H1 (cell line): ENCODE data around the gene MYNN. TPM values are rescaled to one million over a fixed set of nuclear protein-coding genes. Genes with fewer than 3 reads are reported as not detected.

Experiments
- CTCF ChIA-PET: fragments of 300-600 bp; sonication (Branson Sonifier 250); formaldehyde crosslinking; loops from one replicate; lab custom pipeline; 2021; ENCODE audit not compliant: partially characterized antibody; lab: Charles Lee
- POLR2A ChIA-PET: fragments of 300-600 bp; sonication (Branson Sonifier 250); formaldehyde crosslinking; loops from one replicate; lab custom pipeline; 2021; ENCODE audit warnings: inconsistent platforms; ENCODE audit not compliant: partially characterized antibody; lab: Charles Lee
- DNase-seq, 2 experiments: peaks; one replicate each; pipeline versions ENCODE4 v3.0.0 to v3.0.0-alpha.2; 2010 to 2022; ENCODE audit warnings: low spot score in 2 of 2, low read depth in 1 of 2, mixed read lengths in 1 of 2
- FAIRE-seq: peaks from 2 replicates; lab custom pipeline; 2011; peaks lifted over from hg19 to GRCh38; lab: Jason Lieb, UNC
- H2AFZ ChIP-seq: 2 replicates; pipeline ENCODE4 v1.8.1; 2012; ENCODE audit warnings: low read length, inconsistent platforms
- H2AK5ac ChIP-seq: 2 replicates; pipeline ENCODE4 v1.6.1; 2013; ENCODE audit warnings: low read depth, low read length
- H2BK120ac ChIP-seq: replicated peaks from 2 replicates; pipeline ENCODE3; 2013; ENCODE audit warnings: low read depth, low read length, inconsistent platforms
- H2BK12ac ChIP-seq: 2 replicates; pipeline ENCODE4 v1.6.1; 2013; ENCODE audit warnings: low read depth, low read length
- H2BK15ac ChIP-seq: 2 replicates; pipeline ENCODE4 v1.6.1; 2013; ENCODE audit warnings: low read length
- H2BK20ac ChIP-seq: 2 replicates; pipeline ENCODE4 v1.6.1; 2013; ENCODE audit warnings: low read length
- H2BK5ac ChIP-seq: 2 replicates; pipeline ENCODE4 v1.6.1; 2013; ENCODE audit warnings: low read depth, low read length
- H3K14ac ChIP-seq: 2 replicates; pipeline ENCODE4 v1.6.1; 2013; ENCODE audit warnings: inconsistent platforms; ENCODE audit not compliant: insufficient read length
- H3K18ac ChIP-seq: 2 replicates; pipeline ENCODE4 v1.6.1; 2013; ENCODE audit warnings: low read length; ENCODE audit errors: extremely low read depth
- H3K23ac ChIP-seq: 2 replicates; pipeline ENCODE4 v1.6.1; 2013; ENCODE audit warnings: inconsistent platforms; ENCODE audit not compliant: insufficient read length
- H3K23me2 ChIP-seq: 2 replicates; pipeline ENCODE4 v1.6.1; 2013; ENCODE audit warnings: low read depth, low read length
- H3K27ac ChIP-seq: 2 replicates; pipeline ENCODE4 v1.6.1; 2011; ENCODE audit warnings: low read depth, low read length, inconsistent platforms
- H3K27me3 ChIP-seq, 4 experiments: replicated peaks in 1 of 4; 1 replicate in 1 of 4; 2 replicates in 3 of 4; pipeline versions ENCODE4 v1.6.1 to v1.8.1; 2011 to 2013; ENCODE audit warnings: low read length in 3 of 4, mild to moderate bottlenecking in 3 of 4, inconsistent platforms in 2 of 4, mixed read lengths in 2 of 4, moderate library complexity in 1 of 4; ENCODE audit not compliant: control insufficient read depth in 3 of 4, insufficient read depth in 3 of 4; ENCODE audit errors: extremely low read depth in 1 of 4
- H3K36me3 ChIP-seq, 4 experiments: 2 replicates each; pipeline versions ENCODE4 v1.6.1 to v1.8.1; 2011 to 2013; ENCODE audit warnings: mild to moderate bottlenecking in 4 of 4, low read length in 3 of 4, moderate library complexity in 2 of 4, control low read depth in 1 of 4, inconsistent platforms in 1 of 4; ENCODE audit not compliant: insufficient read depth in 4 of 4, control insufficient read depth in 2 of 4
- H3K4ac ChIP-seq: replicated peaks from 2 replicates; pipeline ENCODE3; 2013; ENCODE audit warnings: low read length, low read depth, mixed read lengths, inconsistent platforms; ENCODE audit not compliant: insufficient read length
- H3K4me1 ChIP-seq, 4 experiments: replicated peaks in 1 of 4; 1 replicate in 1 of 4; 2 replicates in 3 of 4; pipeline versions ENCODE4 v1.6.1 to v1.8.1; 2011 to 2013; ENCODE audit warnings: low read length in 3 of 4, inconsistent platforms in 2 of 4, mixed read lengths in 1 of 4; ENCODE audit not compliant: insufficient read depth in 4 of 4, control insufficient read depth in 3 of 4
- H3K4me2 ChIP-seq, 2 experiments: 2 replicates each; pipeline versions ENCODE4 v1.6.1 to v1.8.1; 2011 to 2013; ENCODE audit warnings: low read depth in 2 of 2, low read length in 2 of 2, control low read depth in 1 of 2, inconsistent platforms in 1 of 2, mild to moderate bottlenecking in 1 of 2; ENCODE audit not compliant: insufficient read depth in 1 of 2
- H3K4me3 ChIP-seq, 4 experiments: fragments of 200-600, 300-600 bp in 1 of 4; sonication (generic), shearing (Covaris generic), sonication (Bioruptor Twin) in 1 of 4; 2 replicates each; pipeline versions ENCODE4 v1.5.1 to v1.8.1; 2011 to 2016; ENCODE audit warnings: low read length in 4 of 4, low read depth in 3 of 4, control low read depth in 2 of 4, inconsistent platforms in 2 of 4, mild to moderate bottlenecking in 2 of 4, mixed read lengths in 1 of 4, moderate library complexity in 1 of 4; ENCODE audit not compliant: insufficient read depth in 2 of 4; ENCODE audit errors: extremely low read depth in 1 of 4
- H3K56ac ChIP-seq: replicated peaks from 2 replicates; pipeline ENCODE3; 2013; ENCODE audit warnings: low read depth, mild to moderate bottlenecking, mixed read lengths, low read length, inconsistent platforms; ENCODE audit not compliant: insufficient read length
- H3K79me1 ChIP-seq: 2 replicates; pipeline ENCODE4 v1.6.1; 2013; ENCODE audit warnings: low read depth, low read length, control low read depth
- H3K79me2 ChIP-seq, 2 experiments: 2 replicates each; pipeline versions ENCODE4 v1.6.1 to v1.8.1; 2012 to 2013; ENCODE audit warnings: low read length in 2 of 2, mild to moderate bottlenecking in 2 of 2, inconsistent platforms in 1 of 2; ENCODE audit not compliant: insufficient read depth in 2 of 2, control insufficient read depth in 1 of 2
- H3K9ac ChIP-seq, 4 experiments: replicated peaks in 1 of 4; 1 replicate in 1 of 4; 2 replicates in 3 of 4; pipeline versions ENCODE4 v1.6.1 to v1.8.1; 2011 to 2013; ENCODE audit warnings: low read depth in 3 of 4, low read length in 3 of 4, control low read depth in 2 of 4, mild to moderate bottlenecking in 2 of 4, moderate library complexity in 2 of 4, inconsistent platforms in 1 of 4; ENCODE audit errors: extremely low read depth in 1 of 4
- H3K9me3 ChIP-seq, 2 experiments: 2 replicates each; pipeline versions ENCODE4 v1.6.1 to v1.8.1; 2012 to 2013; ENCODE audit warnings: mild to moderate bottlenecking in 2 of 2, moderate library complexity in 2 of 2, control low read depth in 1 of 2, inconsistent platforms in 1 of 2, low read depth in 1 of 2, low read length in 1 of 2, mixed read lengths in 1 of 2; ENCODE audit not compliant: insufficient read depth in 2 of 2
- H4K20me1 ChIP-seq, 2 experiments: replicated peaks in 1 of 2; 2 replicates each; pipeline versions ENCODE3 to v1.8.1; 2011 to 2013; ENCODE audit warnings: inconsistent platforms in 2 of 2, low read length in 2 of 2, mild to moderate bottlenecking in 1 of 2; ENCODE audit not compliant: insufficient read depth in 2 of 2, control insufficient read depth in 1 of 2
- H4K5ac ChIP-seq: 2 replicates; pipeline ENCODE4 v1.6.1; 2013; ENCODE audit warnings: low read length, low read depth, mixed read lengths, inconsistent platforms; ENCODE audit not compliant: insufficient read length
- H4K8ac ChIP-seq: 2 replicates; pipeline ENCODE4 v1.8.0; 2013; ENCODE audit warnings: mild to moderate bottlenecking, moderate library complexity, low read length, inconsistent platforms; ENCODE audit not compliant: insufficient read depth; ENCODE audit errors: extremely low read depth
- H4K91ac ChIP-seq: replicated peaks from 2 replicates; pipeline ENCODE3; 2013; ENCODE audit warnings: low read length, mixed read lengths, inconsistent platforms; ENCODE audit not compliant: insufficient read length
- BRCA1 ChIP-seq: IDR thresholded peaks from 2 replicates; pipeline ENCODE4 v1.6.1; 2012; ENCODE audit warnings: low read depth, low read length, improper control_type of control experiment
- CBX5 ChIP-seq: fragments of 300-800, 300-1000 bp; sonication (generic); IDR thresholded peaks from 2 replicates; pipeline ENCODE4 v1.7.1; 2016; ENCODE audit warnings: antibody characterized with exemption, low read length, low read depth
- EZH2 ChIP-seq: fragments of 200-600 bp; sonication (generic); IDR thresholded peaks from 2 replicates; pipeline ENCODE4 v1.7.1; 2012; ENCODE audit warnings: low read depth, mild to moderate bottlenecking, moderate library complexity, low read length, inconsistent platforms; ENCODE audit not compliant: severe bottlenecking
- GABPA ChIP-seq: IDR thresholded peaks from 2 replicates; pipeline ENCODE4 v1.6.1; 2011; ENCODE audit warnings: mild to moderate bottlenecking, low read length, moderate library complexity, borderline replicate concordance; ENCODE audit not compliant: insufficient read depth
- MAX ChIP-seq: IDR thresholded peaks from 2 replicates; pipeline ENCODE4 v1.6.1; 2012; ENCODE audit warnings: inconsistent platforms
- NRF1 ChIP-seq: IDR thresholded peaks from 2 replicates; pipeline ENCODE4 v1.6.1; 2011; ENCODE audit warnings: mild to moderate bottlenecking, low read depth, low read length, improper control_type of control experiment
- POLR2AphosphoS5 ChIP-seq: IDR thresholded peaks from 2 replicates; pipeline ENCODE4 v1.6.1; 2011; ENCODE audit warnings: low read depth, low read length
- RXRA ChIP-seq: IDR thresholded peaks from 2 replicates; pipeline ENCODE4 v1.6.1; 2011; ENCODE audit warnings: low read depth, mild to moderate bottlenecking, low read length, moderate library complexity; ENCODE audit not compliant: insufficient read depth
- SIRT6 ChIP-seq: IDR thresholded peaks from one replicate; pipeline ENCODE4 v1.7.1; 2012; ENCODE audit warnings: low read length, inconsistent platforms
- SIX5 ChIP-seq: IDR thresholded peaks from 2 replicates; pipeline ENCODE4 v1.6.1; 2011; ENCODE audit warnings: mild to moderate bottlenecking, low read depth, low read length
- SRF ChIP-seq: IDR thresholded peaks from 2 replicates; pipeline ENCODE4 v1.6.1; 2011; ENCODE audit warnings: mild to moderate bottlenecking, low read depth, low read length, moderate library complexity
- TCF12 ChIP-seq: IDR thresholded peaks from 2 replicates; pipeline ENCODE4 v1.6.1; 2011; ENCODE audit warnings: low read depth, mild to moderate bottlenecking, low read length
- YY1 ChIP-seq: IDR thresholded peaks from 2 replicates; pipeline ENCODE4 v1.6.1; 2011; ENCODE audit warnings: low read depth, mild to moderate bottlenecking, low read length
- WGBS, 2 experiments: shearing (Covaris generic) in 1 of 2; methylation state at CpG; one replicate each; pipeline versions ENCODE4 v1.1.6 to v1.1.7; 2013 to 2015; ENCODE audit warnings: low lambda C conversion rate in 2 of 2, mixed read lengths in 2 of 2, inconsistent platforms in 1 of 2, low coverage in 1 of 2, missing lambda C conversion rate in 1 of 2; ENCODE audit not compliant: insufficient replicate concordance in 2 of 2, insufficient coverage in 1 of 2, insufficient read length in 1 of 2; ENCODE audit errors: extremely low coverage in 1 of 2, missing lambda C conversion rate in 1 of 2; 5-methylcytosine and 5-hydroxymethylcytosine counted together
- polyA plus RNA-seq, 7 experiments: library from polyadenylated mRNA; depleted of rRNA in 3 of 7; stranded (reverse) in 5 of 7; unstranded in 2 of 7; fragments of >200 nt in 5 of 7; fragments of 200-250 nt in 2 of 7; gene quantifications; 1 replicate in 5 of 7; 2 replicates in 1 of 7; 4 replicates in 1 of 7; pipeline versions ENCODE4 v1.2.1 to v1.2.3, GENCODE V29; 2011 to 2013; ENCODE audit warnings: missing spikeins in 2 of 7, mixed read lengths in 2 of 7
- total RNA-seq: library from RNA; stranded (reverse); fragmentation: NEBNext Ultra II Directional; extraction: Animal tissue kit (Norgen Biotek cat#: 25700); gene quantifications from 2 replicates; pipeline ENCODE4 v1.2.1, GENCODE V29; 2021

The MYNN gene
- total and polyA plus RNA-seq, 2 of the 8 experiments (the other 6 are each of a cell fraction or from before 2014, with no cell fraction given) = 7.3 to 15.2 TPM

- Histone ChIP-seq H3K27ac (no peak overlapping the region), H3K4ac (no peak overlapping the region), H3K18ac (no peak overlapping the region), H2AK5ac (no peak overlapping the region), H4K20me1 (peaks cover 0 to 2% of the 10 kb centered on the region in 2 experiments), H4K91ac (no peak overlapping the region), H3K23me2 (no peaks in the 10 kb centered on the region), H2BK5ac (no peak overlapping the region), H2BK120ac (no peak overlapping the region), H3K27me3 (no peaks in the 10 kb centered on the region), H2BK20ac (no peak overlapping the region), H3K56ac (no peak overlapping the region), H2AFZ (no peak overlapping the region), H3K4me3 (no peak overlapping the region), H2BK15ac (no peak overlapping the region), H4K8ac (no peak overlapping the region), H3K14ac (no peak overlapping the region), H3K9ac (no peak overlapping the region), H3K23ac (no peak overlapping the region), H2BK12ac (no peak overlapping the region), H3K36me3 (peaks cover 5 to 83% (median 46%) of the 10 kb centered on the region in 4 experiments; a peak in 7 of 8 replicates), H3K9me3 (no peaks in the 10 kb centered on the region), H3K79me2 (peaks cover 0 to 29% of the 10 kb centered on the region in 2 experiments; a peak in 2 of 4 replicates), H4K5ac (no peak overlapping the region), H3K4me1 (peaks cover 0 to 3% (median 1%) of the 10 kb centered on the region in 4 experiments; a peak in 1 of 7 replicates), H3K79me1 (no peaks in the 10 kb centered on the region), H3K4me2 (no peak overlapping the region)
- ChIA-PET POLR2A (interaction anchor here (1.3 to 1.4 kb wide), 2 partner anchors 15 to 17 kb away, joined by 4 read pairs; no protein-coding TSS in a partner anchor), CTCF (no interaction called here)
- DNase-seq (no peak), FAIRE-seq (no peak)
- WGBS, 2 experiments = 84% methylated on average over 2 of the region's 2 CpGs; no CpG with 5 or more reads in 1 of the 2 experiments
- TF ChIP-seq CBX5 (no peak), MAX (no peak), BRCA1 (no peak), GABPA (no peak), EZH2 (no peak), SIRT6 (no peak), NRF1 (no peak), YY1 (no peak), TCF12 (no peak), RXRA (no peak), POLR2AphosphoS5 (no peak), SRF (no peak), SIX5 (no peak)
Observed at GRCh38 chr3:169780742-169781141, 7.5 kb downstream of the MYNN start.
